GM19452 (cell line): ENCODE results near the gene LOXL3.
"Not testable (repeated sequence)": the region's sequence is repeated elsewhere in the genome, so short reads cannot be mapped to it uniquely, and the experiment has no call there.

Source experiments
- ATAC-seq: cut with Tn5 transposase; IDR thresholded peaks from one replicate; pipeline ENCODE4 v1.9.1; 2021; ENCODE audit not compliant: unreplicated experiment

LOXL3 gene

DNA sequence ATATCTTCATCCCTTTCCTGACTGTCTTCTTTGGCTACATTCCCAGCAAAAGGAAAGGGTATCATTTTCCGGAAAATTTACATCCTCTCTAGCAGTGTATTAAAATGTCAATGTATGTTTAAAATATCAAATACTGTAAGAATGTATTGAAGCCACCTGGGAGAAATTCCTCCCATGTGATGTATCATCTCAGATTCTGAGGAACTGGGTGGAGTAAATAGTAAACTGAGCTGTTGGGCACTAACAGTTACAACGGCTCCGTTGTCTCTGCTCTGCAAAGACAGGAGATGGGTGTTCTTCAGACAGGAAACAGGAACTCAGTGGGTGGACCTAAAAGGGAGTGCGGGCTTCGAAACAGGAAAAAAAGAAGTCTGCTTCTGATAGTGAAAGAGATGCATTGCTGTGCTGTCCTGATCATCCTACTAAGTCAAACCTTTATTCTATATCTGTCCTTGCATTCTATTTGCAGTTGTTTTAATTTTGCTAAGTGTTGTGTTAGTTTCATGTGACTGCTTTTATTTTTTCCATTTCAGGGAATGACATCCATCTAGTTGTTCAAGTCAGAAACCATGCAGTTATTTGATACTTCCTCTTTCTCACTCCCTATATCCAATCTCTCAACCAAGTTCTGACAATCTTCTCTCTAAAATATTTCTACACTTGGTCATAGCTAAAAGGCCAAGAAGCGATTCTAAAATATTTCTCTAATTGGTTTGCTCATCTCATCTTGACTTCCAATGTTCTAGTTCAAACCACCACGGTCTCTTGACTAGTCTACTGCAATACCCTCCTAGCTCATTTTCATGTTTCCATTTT lies 20.2 kb upstream of the LOXL3 start:
- ATAC-seq: peak; percentile 44

DNA sequence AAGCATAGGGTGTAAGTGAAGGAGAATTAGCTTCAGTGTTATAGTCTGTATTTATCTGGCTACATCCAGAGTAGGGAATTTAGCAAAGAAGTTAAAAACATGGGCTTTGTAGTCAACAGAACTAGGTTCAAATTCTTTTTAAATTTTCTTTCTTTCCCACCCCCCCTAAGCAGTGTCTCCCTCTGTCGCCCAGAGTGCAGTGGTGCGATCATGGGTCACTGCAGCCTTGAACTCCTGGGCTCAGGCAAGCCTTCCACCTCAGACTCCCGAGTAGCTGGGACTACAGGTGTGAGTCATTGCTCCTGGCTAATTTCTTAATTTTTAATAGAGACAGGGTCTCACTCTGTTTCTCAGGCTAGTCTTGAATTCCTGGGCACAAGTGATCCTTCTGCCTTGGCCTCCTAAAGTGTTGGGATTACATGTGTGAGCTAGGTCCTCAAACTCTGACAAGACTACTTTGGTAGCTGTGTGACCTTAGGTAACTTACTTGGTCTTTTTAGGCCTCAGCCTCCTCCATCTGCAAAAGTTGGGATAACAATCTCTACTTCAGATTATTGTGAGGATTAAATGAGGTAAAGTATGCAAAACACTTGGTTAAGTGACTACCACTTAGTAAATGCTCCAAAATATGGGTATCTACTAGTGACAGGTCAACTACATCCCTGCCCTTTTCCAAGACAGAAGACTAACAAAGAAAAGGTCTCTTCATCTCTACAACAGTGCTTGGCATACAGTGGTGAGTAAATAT lies 18.6 kb upstream of the LOXL3 start:
- ATAC-seq: no peak

DNA sequence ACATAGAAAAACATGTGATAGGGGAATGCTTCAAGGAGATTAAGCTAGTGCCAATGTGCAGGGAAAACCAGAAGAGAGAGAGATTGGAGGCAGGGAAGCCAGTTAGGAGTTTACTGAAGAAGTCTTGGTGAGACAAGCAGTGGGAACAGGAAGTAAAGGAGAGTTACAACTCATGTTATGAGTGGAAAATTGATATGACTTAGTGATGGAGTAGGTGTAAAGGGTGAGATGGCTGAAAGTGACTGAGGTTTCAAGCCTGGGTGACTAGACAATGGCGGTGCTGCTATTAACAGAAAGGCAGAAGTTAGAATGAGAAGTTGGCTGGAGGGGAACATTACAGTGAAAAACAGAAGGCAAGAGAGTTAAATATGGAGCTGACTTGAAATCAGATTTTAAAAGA lies 17.3 kb upstream of the LOXL3 start:
- ATAC-seq: peak; percentile 64

DNA sequence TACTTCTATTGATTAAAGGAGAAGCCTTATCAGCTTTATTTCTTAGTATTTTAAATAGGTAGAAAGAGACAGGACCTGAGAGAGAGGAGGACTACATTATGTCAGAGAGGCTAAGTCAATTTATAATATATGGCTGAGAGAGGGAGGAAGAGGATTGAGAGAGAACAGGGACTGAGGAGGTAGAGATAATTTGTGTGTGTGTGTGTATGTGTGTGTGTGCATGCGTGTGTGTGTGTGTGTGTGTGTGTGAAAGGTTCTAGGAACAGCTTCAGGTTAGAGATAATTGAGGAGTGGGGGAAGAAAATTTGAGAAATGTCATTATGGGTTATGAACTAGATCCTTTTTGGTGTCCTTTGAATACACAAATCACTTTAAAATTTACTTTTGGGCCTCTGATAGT lies 15.9 kb upstream of the LOXL3 start:
- ATAC-seq: no peak

DNA sequence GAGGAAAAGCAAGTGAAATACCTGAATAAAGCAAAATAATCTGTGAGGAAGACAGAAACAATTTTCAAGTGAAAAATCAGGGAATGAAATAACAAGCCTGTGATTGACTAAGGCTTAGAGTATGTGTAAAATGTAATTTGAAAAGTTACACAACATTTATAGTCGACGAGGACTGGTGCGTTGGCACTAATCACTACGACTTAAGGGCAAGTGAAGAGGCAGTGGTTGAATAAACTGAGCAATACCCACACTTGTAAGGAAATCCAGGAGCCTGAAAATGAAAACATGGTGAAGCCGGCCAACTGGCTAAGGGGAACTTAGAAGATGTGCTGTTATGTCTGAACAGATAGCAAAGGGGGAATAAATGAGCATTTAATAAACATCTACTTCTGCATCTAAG lies 14.1 kb upstream of the LOXL3 start:
- ATAC-seq: no peak

GRCh38 chr2:74566754-74567085 lies 13.0 kb upstream of the LOXL3 start:
- peak; percentile 42 for ATAC-seq

DNA sequence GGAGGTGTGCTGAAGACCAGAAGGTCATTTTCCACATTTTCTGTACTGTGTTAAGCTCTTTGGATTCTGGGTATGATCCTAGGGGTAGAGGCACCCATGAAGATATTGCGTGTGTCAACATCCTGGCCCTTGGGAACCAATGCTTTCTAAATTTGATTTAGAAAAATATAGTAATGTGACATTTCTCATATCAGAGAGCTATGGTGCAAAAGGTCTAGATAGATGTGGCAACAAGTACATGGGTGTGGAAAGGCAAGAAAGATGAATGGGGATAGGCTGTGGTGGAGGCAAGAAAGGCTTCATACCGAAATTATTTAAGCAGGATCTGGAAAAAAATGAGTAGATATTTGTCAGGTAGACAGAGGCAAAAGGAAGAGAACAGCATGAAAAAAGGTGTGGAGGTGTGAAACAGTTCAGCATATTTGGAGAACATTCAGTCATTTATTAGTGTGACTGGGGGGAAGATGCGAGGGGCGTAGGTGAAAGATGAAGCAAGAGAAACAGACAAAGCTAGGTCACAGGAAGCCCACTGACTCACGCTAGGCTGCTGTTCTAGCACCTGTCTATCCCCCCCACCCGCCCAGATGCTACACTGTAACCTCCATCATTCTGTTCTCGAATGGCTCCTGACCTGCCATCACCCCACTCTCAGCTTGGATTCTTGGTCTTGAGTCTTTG lies 12.5 kb upstream of the LOXL3 start:
- ATAC-seq: peak; percentile 13

DNA sequence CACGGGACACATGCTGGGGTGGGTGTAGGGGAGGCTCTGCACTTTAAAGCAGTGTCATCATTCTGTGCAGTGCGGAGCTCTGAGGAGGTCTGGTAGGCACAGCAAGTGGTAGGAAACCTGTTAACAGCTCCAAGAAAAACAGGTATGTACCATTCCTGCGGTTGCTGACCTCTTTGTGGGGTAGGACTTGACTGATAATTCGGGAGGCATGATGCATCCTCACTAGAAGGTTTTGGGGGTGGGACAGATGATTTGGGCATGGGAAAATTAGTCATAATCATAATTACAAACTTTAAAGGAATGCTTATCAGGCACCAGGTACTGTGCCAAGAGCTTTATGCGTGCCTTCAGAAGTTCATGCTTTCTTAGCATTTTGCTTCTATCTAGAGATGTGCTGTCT lies 10.5 kb upstream of the LOXL3 start:
- no peak for ATAC-seq

- ATAC-seq: no peak
Observed at GRCh38 chr2:74562126-74562775, 8.5 kb upstream of the LOXL3 start.

GRCh38 chr2:74561022-74561421 lies 7.3 kb upstream of the LOXL3 start:
- not testable (repeated sequence) for ATAC-seq

DNA sequence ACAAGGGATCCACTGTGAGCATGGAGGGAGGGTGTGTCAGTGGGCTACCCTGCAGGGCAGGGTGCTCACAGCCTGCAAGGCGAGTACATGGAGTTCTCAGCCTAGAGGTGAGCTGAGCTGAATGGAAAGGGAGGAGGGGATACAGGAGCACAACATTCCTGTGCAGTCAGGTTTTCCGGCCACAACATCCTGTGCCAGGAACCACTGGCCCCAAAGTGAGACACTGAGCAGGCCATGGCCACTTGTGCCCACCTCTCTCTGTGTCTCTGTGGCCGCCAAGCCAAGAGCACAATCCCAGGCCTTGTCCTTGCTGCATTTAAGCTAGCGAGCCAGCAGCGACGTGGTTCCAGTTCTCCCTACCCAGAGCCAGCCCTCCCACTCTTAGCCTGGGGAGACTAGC lies 6.8 kb upstream of the LOXL3 start:
- no peak for ATAC-seq

- no peak for ATAC-seq
Observed at GRCh38 chr2:74559912-74560311, 6.2 kb upstream of the LOXL3 start.

- no peak for ATAC-seq
Observed at GRCh38 chr2:74558284-74559230, 4.8 kb upstream of the LOXL3 start.

DNA sequence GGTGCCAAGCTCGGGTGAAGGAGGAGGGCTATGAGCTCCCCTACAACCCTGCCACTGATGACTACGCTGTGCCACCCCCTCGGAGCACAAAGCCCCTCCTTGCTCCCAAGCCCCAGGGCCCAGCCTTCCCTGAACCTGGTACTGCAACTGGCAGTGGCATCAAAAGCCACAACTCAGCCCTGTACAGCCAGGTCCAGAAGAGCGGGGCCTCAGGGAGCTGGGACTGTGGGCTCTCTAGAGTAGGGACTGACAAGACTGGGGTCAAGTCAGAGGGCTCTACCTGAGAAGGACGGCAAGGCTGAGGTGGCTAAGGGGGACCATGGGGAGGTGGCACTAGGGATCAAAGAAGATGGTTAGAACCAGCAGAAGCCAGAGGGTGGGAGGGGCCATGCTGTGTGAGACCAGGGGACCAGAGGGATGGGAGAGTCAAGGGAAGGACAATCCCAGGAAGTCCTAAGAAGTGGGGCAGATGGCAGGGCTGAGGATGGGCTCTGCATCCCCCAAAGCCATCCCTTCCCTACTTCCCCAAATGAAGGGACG lies 3.2 kb upstream of the LOXL3 start:
- ATAC-seq: no peak

DNA sequence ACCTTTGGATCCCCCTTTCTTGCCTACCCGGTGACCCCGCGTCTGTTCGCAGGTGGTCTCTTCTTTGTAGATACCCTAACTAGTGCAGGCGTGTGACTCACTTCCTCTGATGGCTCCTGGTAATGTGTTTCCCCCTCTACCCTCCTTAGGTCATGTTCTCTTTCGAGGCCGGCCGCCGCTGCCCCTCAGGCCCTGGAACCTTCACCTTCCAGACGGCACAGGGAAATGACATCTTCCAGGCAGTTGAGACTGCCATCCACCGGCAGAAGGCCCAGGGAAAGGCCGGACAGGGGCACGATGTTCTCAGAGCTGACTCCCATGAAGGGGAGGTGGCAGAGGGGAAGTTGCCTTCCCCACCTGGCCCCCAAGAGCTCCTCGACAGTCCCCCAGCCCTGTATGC lies 2.4 kb upstream of the LOXL3 start:
- ATAC-seq: no peak

DNA sequence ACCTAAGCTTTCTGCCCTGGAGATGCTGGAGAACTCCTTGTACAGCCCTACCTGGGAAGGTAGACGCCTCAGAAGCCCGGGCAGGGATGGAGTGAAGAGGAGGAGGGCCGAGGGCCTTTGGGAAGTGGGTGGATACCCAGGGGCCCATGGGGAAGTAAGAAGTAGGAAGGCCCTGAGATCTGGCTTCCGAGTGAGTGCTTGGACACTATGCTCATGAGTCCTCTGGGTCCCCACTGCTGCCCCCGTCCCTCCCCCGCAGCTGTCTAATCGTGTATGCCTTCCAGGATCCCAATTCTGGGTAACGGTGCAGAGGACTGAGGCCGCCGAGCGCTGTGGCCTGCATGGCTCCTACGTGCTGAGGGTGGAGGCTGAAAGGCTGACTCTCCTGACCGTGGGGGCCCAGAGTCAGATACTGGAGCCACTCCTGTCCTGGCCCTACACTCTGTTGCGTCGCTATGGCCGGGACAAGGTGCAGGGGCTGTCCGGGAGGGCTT lies 1.9 kb upstream of the LOXL3 start:
- ATAC-seq: no peak

- peak; percentile 48 for ATAC-seq
Observed at GRCh38 chr2:74554820-74555531, 1.2 kb upstream of the LOXL3 start.

DNA sequence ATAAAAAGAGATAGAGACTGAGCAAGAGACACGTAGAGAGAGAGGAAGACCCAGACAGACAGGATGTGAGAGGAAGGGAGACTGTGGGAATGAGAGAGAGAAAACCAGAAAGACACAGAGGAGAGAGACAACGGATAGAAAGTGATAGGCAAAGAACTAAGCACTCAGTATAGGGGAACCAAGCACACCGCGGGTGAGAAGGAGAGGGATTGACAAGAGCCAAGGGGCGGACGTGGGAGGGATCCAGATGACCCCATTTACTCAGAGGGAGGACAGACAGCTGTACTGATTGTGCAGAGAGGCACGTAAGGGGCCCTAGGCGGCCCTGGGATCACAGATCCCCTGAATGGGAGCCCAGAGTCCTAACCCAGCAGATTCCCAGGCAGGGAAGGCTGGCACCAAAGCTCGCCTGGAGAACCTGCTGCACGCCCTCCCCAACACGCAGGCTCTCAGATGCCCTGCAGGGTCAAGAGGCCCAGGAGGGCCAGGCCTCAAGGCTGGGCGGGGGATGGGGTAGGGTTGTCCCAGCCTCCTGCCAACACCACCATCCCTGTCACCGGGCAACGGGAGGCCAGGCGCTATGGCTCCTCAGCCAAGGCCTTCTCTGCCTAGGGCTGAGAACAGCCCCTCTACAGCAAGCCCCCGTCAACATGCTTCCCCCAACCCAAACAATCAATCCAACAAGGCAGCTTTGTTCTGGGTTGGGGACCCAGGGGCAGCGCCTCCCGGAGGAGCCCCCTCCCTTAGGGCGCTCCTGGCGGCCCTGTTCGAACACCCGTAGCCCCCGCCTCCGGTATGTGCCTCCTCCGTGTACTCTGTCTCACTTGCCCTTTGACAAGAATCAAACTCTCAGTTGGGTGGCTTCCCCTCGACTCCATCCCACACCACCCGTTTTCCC lies 579 bp downstream of the LOXL3 start:
- no peak for ATAC-seq
